IMR-90 (cell line): Measurements from ENCODE around the gene FTCDNL1. TPM values are rescaled to one million over a fixed set of nuclear protein-coding genes. Genes with fewer than 3 reads are reported as not detected.

Source experiments
- ATAC-seq: fragments of 200-7000 bp; cut with Tn5 transposase; 2 replicates; pipeline ENCODE4 v1.9.1; 2020; ENCODE audit warnings: low read depth, mild to moderate bottlenecking, moderate library complexity
- BruUV-seq: library from RNA; stranded (reverse); fragments of 400-500 nt; replicated peaks from 2 replicates; lab custom pipeline; 2021; lab: Mats Ljungman, UMichigan
- CTCF ChIA-PET: fragments of 300-600 bp; formaldehyde crosslinking; extraction: SDS; loops from one replicate; lab custom pipeline; 2021; ENCODE audit warnings: antibody characterized with exemption; lab: Yijun Ruan, JAX
- POLR2A ChIA-PET: fragments of 300-600 bp; sonication (Branson Sonifier 250); formaldehyde crosslinking; loops from one replicate; lab custom pipeline; 2022; ENCODE audit warnings: antibody characterized with exemption; ENCODE audit not compliant: unreplicated experiment; lab: Charles Lee
- DNase-seq: peaks from one replicate; pipeline ENCODE4 v3.0.0; 2013
- H2AFZ ChIP-seq: replicated peaks from 2 replicates; pipeline ENCODE3; 2013; ENCODE audit warnings: low read length, mild to moderate bottlenecking; ENCODE audit not compliant: poor library complexity
- H2AK5ac ChIP-seq: 2 replicates; pipeline ENCODE4 v1.6.1; 2013; ENCODE audit warnings: low read depth, low read length, inconsistent platforms
- H2AK9ac ChIP-seq: replicated peaks from 2 replicates; pipeline ENCODE3; 2013; ENCODE audit warnings: mild to moderate bottlenecking, low read depth, low read length, moderate library complexity; ENCODE audit not compliant: poor library complexity
- H2BK120ac ChIP-seq: 2 replicates; pipeline ENCODE4 v1.6.1; 2013; ENCODE audit warnings: low read depth, low read length, inconsistent platforms
- H2BK15ac ChIP-seq: 3 replicates; pipeline ENCODE4 v1.6.1; 2013; ENCODE audit warnings: low read depth, low read length, inconsistent platforms
- H2BK20ac ChIP-seq: 2 replicates; pipeline ENCODE4 v1.6.1; 2013; ENCODE audit warnings: low read depth, mild to moderate bottlenecking, inconsistent platforms, low read length, moderate library complexity
- H2BK5ac ChIP-seq: 2 replicates; pipeline ENCODE4 v1.6.1; 2013; ENCODE audit warnings: mild to moderate bottlenecking, low read depth, low read length, inconsistent platforms; ENCODE audit not compliant: poor library complexity, severe bottlenecking
- H3K14ac ChIP-seq: replicated peaks from 2 replicates; pipeline ENCODE4 v1.6.1; 2013; ENCODE audit warnings: low read depth, low read length, inconsistent platforms
- H3K18ac ChIP-seq: 2 replicates; pipeline ENCODE4 v1.6.1; 2013; ENCODE audit warnings: low read depth, low read length, control low read depth
- H3K23ac ChIP-seq: 2 replicates; pipeline ENCODE4 v1.6.1; 2013; ENCODE audit warnings: low read depth, low read length, inconsistent platforms
- H3K27ac ChIP-seq: 2 replicates; pipeline ENCODE4 v1.5.1; 2013; ENCODE audit warnings: mild to moderate bottlenecking, control low read depth, low read length; ENCODE audit not compliant: insufficient read depth
- H3K27me3 ChIP-seq: 2 replicates; pipeline ENCODE4 v1.6.1; 2013; ENCODE audit warnings: low read length; ENCODE audit not compliant: control insufficient read depth, insufficient read depth
- H3K36me3 ChIP-seq: 2 replicates; pipeline ENCODE4 v1.6.1; 2013; ENCODE audit warnings: low read length, mixed read lengths; ENCODE audit not compliant: control insufficient read depth, insufficient read depth
- H3K4ac ChIP-seq: 2 replicates; pipeline ENCODE4 v1.6.1; 2013; ENCODE audit warnings: low read depth, low read length, inconsistent platforms
- H3K4me1 ChIP-seq: 2 replicates; pipeline ENCODE4 v1.6.1; 2013; ENCODE audit warnings: low read length, mixed read lengths; ENCODE audit not compliant: control insufficient read depth, insufficient read depth
- H3K4me2 ChIP-seq: 2 replicates; pipeline ENCODE4 v1.6.1; 2013; ENCODE audit warnings: low read depth, mild to moderate bottlenecking, control low read depth, low read length, moderate library complexity
- H3K4me3 ChIP-seq: 2 replicates; pipeline ENCODE4 v1.5.1; 2013; ENCODE audit warnings: low read depth, mild to moderate bottlenecking, control low read depth, low read length, moderate library complexity; ENCODE audit not compliant: insufficient read depth
- H3K56ac ChIP-seq: 2 replicates; pipeline ENCODE4 v1.6.1; 2013; ENCODE audit warnings: low read length, inconsistent platforms; ENCODE audit not compliant: insufficient read depth; ENCODE audit errors: extremely low read depth
- H3K79me1 ChIP-seq, 2 experiments: 2 replicates each; pipeline ENCODE4 v1.6.1; 2013; ENCODE audit warnings: low read length in 2 of 2, inconsistent platforms in 1 of 2, low read depth in 1 of 2
- H3K9ac ChIP-seq: 2 replicates; pipeline ENCODE4 v1.6.1; 2013; ENCODE audit warnings: low read depth, low read length, control low read depth
- H3K9me1 ChIP-seq: 2 replicates; pipeline ENCODE4 v1.6.1; 2013; ENCODE audit warnings: low read length, inconsistent platforms; ENCODE audit not compliant: insufficient read depth
- H3K9me3 ChIP-seq: 2 replicates; pipeline ENCODE4 v1.6.1; 2013; ENCODE audit warnings: low read length; ENCODE audit not compliant: control insufficient read depth, insufficient read depth
- H4K20me1 ChIP-seq: 2 replicates; pipeline ENCODE4 v1.6.1; 2013; ENCODE audit warnings: low read length, inconsistent platforms; ENCODE audit not compliant: insufficient read depth
- H4K5ac ChIP-seq: 2 replicates; pipeline ENCODE4 v1.6.1; 2013; ENCODE audit warnings: mild to moderate bottlenecking, low read depth, low read length, control low read depth
- H4K8ac ChIP-seq, 2 experiments: 2 replicates each; pipeline ENCODE4 v1.6.1; 2013; ENCODE audit warnings: low read depth in 2 of 2, low read length in 2 of 2, control low read depth in 1 of 2, inconsistent platforms in 1 of 2
- H4K91ac ChIP-seq: 2 replicates; pipeline ENCODE4 v1.6.1; 2013; ENCODE audit warnings: low read depth, low read length, inconsistent platforms; ENCODE audit not compliant: insufficient read depth
- BHLHE40 ChIP-seq: fragments of 150-350 bp; IDR thresholded peaks from 2 replicates; pipeline ENCODE4 v1.6.1; 2016; ENCODE audit warnings: mild to moderate bottlenecking, low read depth, low read length
- CEBPB ChIP-seq: IDR thresholded peaks from 2 replicates; pipeline ENCODE4 v1.6.1; 2012; ENCODE audit warnings: low read depth, low read length, improper control_type of control experiment
- CHD1 ChIP-seq: IDR thresholded peaks from 2 replicates; pipeline ENCODE4 v1.6.1; 2012; ENCODE audit warnings: low read depth, low read length, improper control_type of control experiment
- CTCF ChIP-seq: conservative IDR thresholded peaks from 2 replicates; pipeline ENCODE4 v1.5.1; 2012; ENCODE audit warnings: mild to moderate bottlenecking, low read depth, low read length, improper control_type of control experiment
- ELK1 ChIP-seq: fragments of 150-350 bp; IDR thresholded peaks from 2 replicates; pipeline ENCODE4 v1.6.1; 2016; ENCODE audit warnings: low read depth, mild to moderate bottlenecking, low read length, moderate library complexity, borderline replicate concordance
- FOS ChIP-seq: fragments of 150-350 bp; IDR thresholded peaks from 2 replicates; pipeline ENCODE4 v1.6.1; 2016; ENCODE audit warnings: low read depth, low read length
- MAFK ChIP-seq: IDR thresholded peaks from 2 replicates; pipeline ENCODE4 v1.6.1; 2012; ENCODE audit warnings: low read depth, low read length, improper control_type of control experiment
- MAZ ChIP-seq: IDR thresholded peaks from 2 replicates; pipeline ENCODE4 v1.6.1; 2012; ENCODE audit warnings: low read depth, mild to moderate bottlenecking, low read length, improper control_type of control experiment, moderate library complexity, borderline replicate concordance
- MXI1 ChIP-seq: IDR thresholded peaks from 2 replicates; pipeline ENCODE4 v1.6.1; 2012; ENCODE audit warnings: low read depth, mild to moderate bottlenecking, low read length, moderate library complexity, borderline replicate concordance
- NFE2L2 ChIP-seq: fragments of 150-350 bp; IDR thresholded peaks from 2 replicates; pipeline ENCODE4 v1.6.1; 2016; ENCODE audit warnings: low read depth, mild to moderate bottlenecking, low read length
- POLR2A ChIP-seq: IDR thresholded peaks from 2 replicates; pipeline ENCODE4 v1.6.1; 2012; ENCODE audit warnings: mild to moderate bottlenecking, low read depth, low read length
- RAD21 ChIP-seq: IDR thresholded peaks from 2 replicates; pipeline ENCODE4 v1.6.1; 2012; ENCODE audit warnings: low read length, improper control_type of control experiment
- RCOR1 ChIP-seq: IDR thresholded peaks from 2 replicates; pipeline ENCODE4 v1.6.1; 2012; ENCODE audit warnings: mild to moderate bottlenecking, low read length, improper control_type of control experiment; ENCODE audit not compliant: insufficient replicate concordance
- RFX5 ChIP-seq: IDR thresholded peaks from 2 replicates; pipeline ENCODE4 v1.8.0; 2012; ENCODE audit warnings: low read depth, mild to moderate bottlenecking, low read length, moderate library complexity
- SMC3 ChIP-seq: fragments of 150-350 bp; IDR thresholded peaks from 2 replicates; pipeline ENCODE4 v1.6.1; 2016; ENCODE audit warnings: low read depth, mild to moderate bottlenecking, antibody characterized with exemption, low read length, moderate library complexity
- USF2 ChIP-seq: fragments of 150-350 bp; IDR thresholded peaks from 2 replicates; pipeline ENCODE4 v1.6.1; 2017; ENCODE audit warnings: mild to moderate bottlenecking, antibody characterized with exemption, low read length, low read depth
- WGBS, 2 experiments: methylation state at CpG; one replicate each; pipeline versions ENCODE4 v1.1.5 to v1.1.7; 2013; ENCODE audit warnings: missing lambda C conversion rate in 2 of 2; ENCODE audit not compliant: insufficient read length in 1 of 2; ENCODE audit errors: extremely low coverage in 2 of 2; 5-methylcytosine and 5-hydroxymethylcytosine counted together
- dilution Hi-C: fragments of 300-500 bp; cut with HindIII; formaldehyde crosslinking; loops from one replicate; pipeline ENCODE4 v1.14.3; 2018; ENCODE audit warnings: low sequenced_read_pairs; ENCODE audit not compliant: unreplicated experiment
- in situ Hi-C: fragments of 300-500 bp; cut with MboI; formaldehyde crosslinking; loops from 3 replicates; pipeline ENCODE4 v1.14.3; 2019; ENCODE audit warnings: low sequenced_read_pairs, inconsistent platforms, mixed read lengths
- intact Hi-C: fragments of 100-400 bp; cut with micrococcal nuclease; formaldehyde crosslinking; loops from 2 replicates; pipeline ENCODE4 v1.10.0; 2022
- polyA plus RNA-seq, 3 experiments: library from polyadenylated mRNA; depleted of rRNA; stranded (reverse); fragments of >200 nt; gene quantifications; 2 replicates each; pipeline ENCODE4 v1.2.3, GENCODE V29; 2012; ENCODE audit warnings: low replicate concordance in 1 of 3
- total RNA-seq: library from RNA; depleted of rRNA; stranded (reverse); fragments of >200 nt; gene quantifications from 2 replicates; pipeline ENCODE4 v1.2.3, GENCODE V29; 2012

FTCDNL1 gene
- total and polyA plus RNA-seq, 2 of the 4 experiments (the other 2 are of a cell fraction) = 0.18 to 0.21 TPM

- Histone ChIP-seq H2AK5ac (no peak overlapping the region), H4K5ac (no peak overlapping the region), H3K23ac (no peak overlapping the region), H2AK9ac (no peak overlapping the region), H2BK5ac (no peak overlapping the region), H2BK120ac (no peak overlapping the region), H3K9me3 (no peaks in the 10 kb centered on the region), H3K9me1 (no peaks in the 10 kb centered on the region), H3K36me3 (no peaks in the 10 kb centered on the region), H3K79me1 (no peaks in the 10 kb centered on the region), H2AFZ (no peak overlapping the region), H4K91ac (no peak overlapping the region), H3K18ac (no peak overlapping the region), H3K27ac (no peak overlapping the region), H4K8ac (no peak overlapping the region), H3K14ac (no peak overlapping the region), H3K4me1 (no peaks in the 10 kb centered on the region), H2BK15ac (no peak overlapping the region), H3K4me3 (no peak overlapping the region), H3K9ac (no peak overlapping the region), H3K4ac (no peak overlapping the region), H4K20me1 (no peaks in the 10 kb centered on the region), H3K4me2 (no peak overlapping the region), H3K27me3 (no peaks in the 10 kb centered on the region; the same call in 1 of the 2 replicates), H3K56ac (no peak overlapping the region), H2BK20ac (no peak overlapping the region)
- intact Hi-C loops = no loop called here
- DNase-seq (no peak), ATAC-seq (no peak)
- WGBS, 2 experiments = no CpG with 5 or more reads among the region's 3 CpGs
- in situ Hi-C loops = no loop called here
- TF ChIP-seq CHD1 (no peak), MAFK (no peak), NFE2L2 (no peak), BHLHE40 (no peak), FOS (no peak), MAZ (no peak), RFX5 (no peak), CEBPB (no peak), RAD21 (no peak), SMC3 (no peak), RCOR1 (no peak), POLR2A (no peak), ELK1 (no peak), MXI1 (no peak), USF2 (no peak), CTCF (no peak)
- ChIA-PET POLR2A (no interaction called here), CTCF (no interaction called here)
- no TSS peak for BruUV-seq
- dilution Hi-C loops = no loop called here
Measured at GRCh38 chr2:199778655-199779054, 72.3 kb downstream of the FTCDNL1 start.
